H1 (cell line): Measurements from ENCODE around the gene TMEM178B.

Experiments
- EP300 ChIP-seq, 2 experiments: IDR thresholded peaks; 1 replicate in 1 of 2; 2 replicates in 1 of 2; pipeline ENCODE4 v1.6.1; 2011 to 2012; ENCODE audit warnings: low read depth in 2 of 2, low read length in 2 of 2, mild to moderate bottlenecking in 2 of 2, borderline replicate concordance in 1 of 2, inconsistent platforms in 1 of 2, moderate library complexity in 1 of 2
- POLR2AphosphoS5 ChIP-seq: IDR thresholded peaks from 2 replicates; pipeline ENCODE4 v1.6.1; 2011; ENCODE audit warnings: low read depth, low read length

DNA sequence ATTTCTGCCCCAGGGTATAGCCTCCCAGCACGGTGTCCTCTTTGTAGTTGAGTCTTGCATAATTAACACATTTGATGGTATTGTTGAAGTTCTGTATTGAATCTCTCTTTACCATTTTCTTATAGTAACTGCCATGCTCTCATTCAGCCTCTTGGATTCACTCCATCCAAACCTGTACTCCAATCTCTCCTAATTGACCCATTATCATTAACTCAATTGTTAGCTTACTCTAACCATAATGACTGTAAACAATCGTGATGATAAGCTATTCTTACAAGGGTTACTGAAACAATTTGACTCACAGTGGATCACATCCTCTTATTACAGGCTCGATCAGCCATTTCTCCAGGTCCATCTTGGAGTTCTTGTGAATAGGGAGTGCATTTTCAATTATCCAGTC, 285.4 kb downstream of the TMEM178B start:
- TF ChIP-seq POLR2AphosphoS5: no peak
- TF ChIP-seq EP300 (IDR thresholded peaks at IDR 0.05; ENCODE audit: borderline replicate concordance in 1 of 2, low read depth in 2 of 2, low read length in 2 of 2): no peak
